ENCODE data around the gene AQP2. TPM values are rescaled to one million over a fixed set of nuclear protein-coding genes. Genes with fewer than 3 reads are reported as not detected.
A peak's percentile ranks its signal among the peaks of the same experiment; 100 is the strongest.

AQP2 gene
- total and polyA plus RNA-seq, 2 of the 13 experiments (the other 11 are each of a cell fraction or from before 2014, with no cell fraction given): not detected

GRCh38 chr12:49979791-49980190, 29.3 kb downstream of the AQP2 start:
- H3K9me3 ChIP-seq (ENCODE audit: low read length): no peaks in the 10 kb centered on the region
- H3K36me3 ChIP-seq (replicated peaks in 1 of 2; ENCODE audit: control insufficient read depth in 1 of 2, insufficient read depth in 2 of 2, low read length in 2 of 2): no peaks in the 10 kb centered on the region
- BruUV-seq (replicated peaks): no TSS peak
- in situ Hi-C loops (cut with HindIII; ENCODE audit: extremely low pct_ligation_motif_present, low pct_unique_long_range_greater_than_20kb) (no loop called here), intact Hi-C loops (cut with micrococcal nuclease; ENCODE audit: unreplicated experiment) (loop anchor here (5.0 kb wide), 1 partner anchor 43 kb away; no protein-coding TSS in a partner anchor)
- no peaks in the 10 kb centered on the region; a peak in 2 of 5 replicates for H3K27me3 ChIP-seq (ENCODE audit: control insufficient read depth in 1 of 2, insufficient read depth in 2 of 2, low read length in 2 of 2)
- H3K9ac ChIP-seq (ENCODE audit: insufficient read depth, low read depth, low read length): no peak overlapping the region
- DNase-seq (ENCODE audit: low spot score): no peak
- no peak for TF ChIP-seq ZNF10 (CRISPR knock-in tag; IDR thresholded peaks at IDR 0.05; ENCODE audit: borderline replicate concordance, low read depth)
- CTCF ChIA-PET (ENCODE audit: low intra/inter-chr PET ratio, low total read pairs): no interaction called here
- POLR2A ChIA-PET: interaction anchor here (3.8 kb wide), 1 partner anchor 12 kb away, joined by 24 read pairs; no protein-coding TSS in a partner anchor
- no peak overlapping the region for H2AFZ ChIP-seq (ENCODE audit: low read length)
- no peak for FAIRE-seq
- H4K20me1 ChIP-seq (ENCODE audit: insufficient read depth, low read length): no peaks in the 10 kb centered on the region
- H3K4me2 ChIP-seq (ENCODE audit: low read depth, low read length): no peak overlapping the region
- H3K4me1 ChIP-seq (ENCODE audit: insufficient read depth, low read length): peaks cover 74% of the 10 kb centered on the region
- 81% methylated on average over 3 of the region's 3 CpGs for WGBS (ENCODE audit: low lambda C conversion rate)
- no peak overlapping the region for H3K27ac ChIP-seq (ENCODE audit: extremely low read length, insufficient read depth, low read length)
- no peak overlapping the region for H3K4me3 ChIP-seq (replicated peaks in 1 of 3; ENCODE audit: insufficient read depth in 1 of 3, low read depth in 2 of 3, low read length in 3 of 3)
- H3K79me2 ChIP-seq (ENCODE audit: insufficient read depth, low read length): no peaks in the 10 kb centered on the region
- ATAC-seq: no peak

DNA sequence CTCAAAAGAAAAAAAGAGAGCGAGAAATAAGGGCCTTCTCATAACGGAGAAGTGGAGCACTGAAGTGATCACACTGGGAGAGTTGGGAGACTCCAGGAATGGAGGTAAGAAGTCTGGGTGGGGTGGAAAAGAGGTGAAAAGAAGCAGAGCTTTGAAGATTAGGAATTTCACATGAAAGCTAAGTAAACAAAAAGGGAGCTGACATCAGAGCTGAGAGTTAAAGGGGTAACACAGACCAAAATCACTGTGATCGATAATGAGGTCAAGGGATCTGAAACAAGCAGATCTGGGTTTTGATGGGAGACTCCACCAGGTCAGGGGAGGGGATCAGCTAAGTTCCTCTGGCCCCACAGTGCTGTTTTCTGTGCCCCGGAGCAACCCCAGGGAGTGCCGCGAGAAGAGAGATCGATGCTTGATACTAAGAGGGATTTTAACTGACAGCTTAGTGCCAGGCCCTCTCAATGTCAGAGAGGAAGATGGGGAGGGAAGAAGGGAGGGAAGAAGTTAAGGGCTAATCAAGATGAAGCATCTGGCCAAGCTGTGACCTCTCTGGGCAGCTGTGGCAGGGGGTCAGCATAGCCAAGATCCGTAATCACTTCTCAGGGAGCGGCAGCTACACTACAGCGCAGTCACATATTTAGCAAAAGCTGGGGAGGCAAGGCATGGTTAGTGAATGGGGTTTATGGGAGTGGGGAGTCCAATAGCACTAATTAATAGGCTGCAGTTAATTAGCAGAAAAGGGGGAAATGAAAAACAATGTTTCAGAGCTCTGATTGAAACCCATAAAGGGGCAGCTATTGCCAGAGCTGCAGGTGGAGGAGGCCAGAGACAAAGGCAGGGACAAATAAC, 30.2 kb downstream of the AQP2 start:
- H3K36me3 ChIP-seq (replicated peaks in 1 of 2; ENCODE audit: control insufficient read depth in 1 of 2, insufficient read depth in 2 of 2, low read length in 2 of 2): no peaks in the 10 kb centered on the region
- DNase-seq (ENCODE audit: low spot score) (peak; percentile 51), ATAC-seq (peak; percentile 72), FAIRE-seq (peak; percentile 75)
- H3K79me2 ChIP-seq (ENCODE audit: insufficient read depth, low read length): no peaks in the 10 kb centered on the region
- CTCF ChIA-PET (ENCODE audit: low intra/inter-chr PET ratio, low total read pairs): no interaction called here
- peaks cover 64% of the 10 kb centered on the region for H3K4me1 ChIP-seq (ENCODE audit: insufficient read depth, low read length)
- intact Hi-C loops (cut with micrococcal nuclease; ENCODE audit: unreplicated experiment) (loop anchor here (1.0 to 5.0 kb wide), 2 partner anchors 13 to 42 kb away; no protein-coding TSS in a partner anchor), in situ Hi-C loops (cut with HindIII; ENCODE audit: extremely low pct_ligation_motif_present, low pct_unique_long_range_greater_than_20kb) (no loop called here)
- POLR2A ChIA-PET: interaction anchor here (1.1 to 3.8 kb wide), 8 partner anchors 13 to 240 kb away, joined by 3 to 24 read pairs (median 6); partner anchors contain the start of genes BCDIN3D, COX14, NCKAP5L and RACGAP1
- H3K4me2 ChIP-seq (ENCODE audit: low read depth, low read length): peak overlapping the region; percentile 84
- H3K27me3 ChIP-seq (ENCODE audit: control insufficient read depth in 1 of 2, insufficient read depth in 2 of 2, low read length in 2 of 2): no peaks in the 10 kb centered on the region
- H4K20me1 ChIP-seq (ENCODE audit: insufficient read depth, low read length): no peaks in the 10 kb centered on the region
- 15% methylated on average over 10 of the region's 10 CpGs for WGBS (ENCODE audit: low lambda C conversion rate)
- peak overlapping the region; percentile 36 to 56 (median 39) for H3K4me3 ChIP-seq (replicated peaks in 1 of 3; ENCODE audit: insufficient read depth in 1 of 3, low read depth in 2 of 3, low read length in 3 of 3)
- H3K27ac ChIP-seq (ENCODE audit: extremely low read length, insufficient read depth, low read length): peak overlapping the region; percentile 51
- H2AFZ ChIP-seq (ENCODE audit: low read length): no peak overlapping the region
- H3K9ac ChIP-seq (ENCODE audit: insufficient read depth, low read depth, low read length): peak overlapping the region; percentile 37
- BruUV-seq (replicated peaks): no TSS peak
- H3K9me3 ChIP-seq (ENCODE audit: low read length): no peaks in the 10 kb centered on the region
- TF ChIP-seq SMAD3 (CRISPR knock-in tag; IDR thresholded peaks at IDR 0.05) (no peak), ELK4 (CRISPR knock-in tag; IDR thresholded peaks at IDR 0.05; ENCODE audit: borderline replicate concordance) (no peak), HDAC1 (CRISPR knock-in tag; IDR thresholded peaks at IDR 0.05) (0 out of 2 replicates have a peak, but pooled peaks have one; percentile 17), ZBTB34 (CRISPR knock-in tag; IDR thresholded peaks at IDR 0.05) (0 out of 2 replicates have a peak, but pooled peaks have one; percentile 33), MIXL1 (CRISPR knock-in tag; IDR thresholded peaks at IDR 0.05) (0 out of 2 replicates have a peak, but pooled peaks have one; percentile 29)
- TF ChIP-seq, protein P1, sequence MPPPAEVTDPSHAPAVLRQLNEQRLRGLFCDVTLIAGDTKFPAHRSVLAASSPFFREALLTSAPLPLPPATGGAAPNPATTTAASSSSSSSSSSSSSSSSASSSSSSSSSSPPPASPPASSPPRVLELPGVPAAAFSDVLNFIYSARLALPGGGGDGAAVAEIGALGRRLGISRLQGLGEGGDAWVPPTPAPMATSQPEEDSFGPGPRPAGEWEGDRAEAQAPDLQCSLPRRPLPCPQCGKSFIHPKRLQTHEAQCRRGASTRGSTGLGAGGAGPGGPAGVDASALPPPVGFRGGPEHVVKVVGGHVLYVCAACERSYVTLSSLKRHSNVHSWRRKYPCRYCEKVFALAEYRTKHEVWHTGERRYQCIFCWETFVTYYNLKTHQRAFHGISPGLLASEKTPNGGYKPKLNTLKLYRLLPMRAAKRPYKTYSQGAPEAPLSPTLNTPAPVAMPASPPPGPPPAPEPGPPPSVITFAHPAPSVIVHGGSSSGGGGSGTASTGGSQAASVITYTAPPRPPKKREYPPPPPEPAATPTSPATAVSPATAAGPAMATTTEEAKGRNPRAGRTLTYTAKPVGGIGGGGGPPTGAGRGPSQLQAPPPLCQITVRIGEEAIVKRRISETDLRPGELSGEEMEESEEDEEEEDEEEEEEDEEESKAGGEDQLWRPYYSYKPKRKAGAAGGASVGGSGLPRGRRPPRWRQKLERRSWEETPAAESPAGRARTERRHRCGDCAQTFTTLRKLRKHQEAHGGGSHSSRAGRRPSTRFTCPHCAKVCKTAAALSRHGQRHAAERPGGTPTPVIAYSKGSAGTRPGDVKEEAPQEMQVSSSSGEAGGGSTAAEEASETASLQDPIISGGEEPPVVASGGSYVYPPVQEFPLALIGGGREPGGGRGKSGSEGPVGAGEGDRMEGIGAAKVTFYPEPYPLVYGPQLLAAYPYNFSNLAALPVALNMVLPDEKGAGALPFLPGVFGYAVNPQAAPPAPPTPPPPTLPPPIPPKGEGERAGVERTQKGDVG (CRISPR knock-in tag; IDR thresholded peaks at IDR 0.05; ENCODE audit: borderline replicate concordance): no peak

Data from HepG2 (cell line).